Fibroblast of mammary gland (primary cell): ENCODE results near the gene CAGE1.
A peak's percentile ranks its signal among the peaks of the same experiment; 100 is the strongest.
"Not testable (repeated sequence)": the region's sequence is repeated elsewhere in the genome, so short reads cannot be mapped to it uniquely, and the experiment has no call there.

Experiments used
- DNase-seq: peaks from one replicate; pipeline ENCODE4 v3.0.0-alpha.2; 2010; ENCODE audit warnings: low read depth
- H3K4me3 ChIP-seq: 2 replicates; pipeline ENCODE4 v1.5.1; 2011; ENCODE audit warnings: low read depth, mild to moderate bottlenecking, low read length, moderate library complexity; ENCODE audit not compliant: control insufficient read depth
- TF ChIP-seq, protein P1 (sequence below): conservative IDR thresholded peaks from 2 replicates; pipeline ENCODE4 v1.5.1; 2011; ENCODE audit warnings: low read depth, low read length, inconsistent platforms; ENCODE audit not compliant: control insufficient read depth, insufficient read depth

The CAGE1 gene

GRCh38 chr6:7339007-7339732 lies 50.4 kb downstream of the CAGE1 start:
- TF ChIP-seq, protein P1, sequence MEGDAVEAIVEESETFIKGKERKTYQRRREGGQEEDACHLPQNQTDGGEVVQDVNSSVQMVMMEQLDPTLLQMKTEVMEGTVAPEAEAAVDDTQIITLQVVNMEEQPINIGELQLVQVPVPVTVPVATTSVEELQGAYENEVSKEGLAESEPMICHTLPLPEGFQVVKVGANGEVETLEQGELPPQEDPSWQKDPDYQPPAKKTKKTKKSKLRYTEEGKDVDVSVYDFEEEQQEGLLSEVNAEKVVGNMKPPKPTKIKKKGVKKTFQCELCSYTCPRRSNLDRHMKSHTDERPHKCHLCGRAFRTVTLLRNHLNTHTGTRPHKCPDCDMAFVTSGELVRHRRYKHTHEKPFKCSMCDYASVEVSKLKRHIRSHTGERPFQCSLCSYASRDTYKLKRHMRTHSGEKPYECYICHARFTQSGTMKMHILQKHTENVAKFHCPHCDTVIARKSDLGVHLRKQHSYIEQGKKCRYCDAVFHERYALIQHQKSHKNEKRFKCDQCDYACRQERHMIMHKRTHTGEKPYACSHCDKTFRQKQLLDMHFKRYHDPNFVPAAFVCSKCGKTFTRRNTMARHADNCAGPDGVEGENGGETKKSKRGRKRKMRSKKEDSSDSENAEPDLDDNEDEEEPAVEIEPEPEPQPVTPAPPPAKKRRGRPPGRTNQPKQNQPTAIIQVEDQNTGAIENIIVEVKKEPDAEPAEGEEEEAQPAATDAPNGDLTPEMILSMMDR: peak; percentile 32
- peak; percentile 24 for DNase-seq

GRCh38 chr6:7338031-7338430 lies 51.5 kb downstream of the CAGE1 start:
- TF ChIP-seq, protein P1: no peak
- peak; percentile 45 for DNase-seq
- H3K4me3 ChIP-seq: no peak overlapping the region

More at GRCh38 chr6:7339007-7339732, 50.4 kb downstream of the CAGE1 start:
- H3K4me3 ChIP-seq: not testable (repeated sequence)

DNA sequence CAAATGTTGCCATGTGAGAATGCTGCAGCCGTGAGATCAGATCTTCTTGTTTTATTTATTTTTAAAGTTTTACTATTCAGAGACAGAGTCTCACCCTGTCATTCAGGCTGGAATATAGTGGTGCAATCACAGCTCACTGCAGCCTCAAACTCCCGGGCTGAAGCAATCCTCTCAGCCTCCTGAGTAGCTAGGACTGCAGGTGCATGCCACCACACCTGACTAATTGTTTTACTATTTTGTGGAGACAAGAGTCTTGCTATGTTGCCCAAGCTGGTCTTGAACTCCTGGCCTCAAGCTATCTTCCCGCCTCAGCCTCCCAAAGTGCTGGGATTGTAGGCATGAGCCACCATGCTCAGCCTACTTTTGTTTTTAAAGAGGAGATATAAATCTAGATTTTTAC lies 54.0 kb downstream of the CAGE1 start:
- no peak overlapping the region for H3K4me3 ChIP-seq
- DNase-seq: no peak
- TF ChIP-seq, protein P1: no peak

GRCh38 chr6:7334685-7335084 lies 54.9 kb downstream of the CAGE1 start:
- no peak for DNase-seq
- TF ChIP-seq, protein P1: no peak
- H3K4me3 ChIP-seq: no peak overlapping the region

DNA sequence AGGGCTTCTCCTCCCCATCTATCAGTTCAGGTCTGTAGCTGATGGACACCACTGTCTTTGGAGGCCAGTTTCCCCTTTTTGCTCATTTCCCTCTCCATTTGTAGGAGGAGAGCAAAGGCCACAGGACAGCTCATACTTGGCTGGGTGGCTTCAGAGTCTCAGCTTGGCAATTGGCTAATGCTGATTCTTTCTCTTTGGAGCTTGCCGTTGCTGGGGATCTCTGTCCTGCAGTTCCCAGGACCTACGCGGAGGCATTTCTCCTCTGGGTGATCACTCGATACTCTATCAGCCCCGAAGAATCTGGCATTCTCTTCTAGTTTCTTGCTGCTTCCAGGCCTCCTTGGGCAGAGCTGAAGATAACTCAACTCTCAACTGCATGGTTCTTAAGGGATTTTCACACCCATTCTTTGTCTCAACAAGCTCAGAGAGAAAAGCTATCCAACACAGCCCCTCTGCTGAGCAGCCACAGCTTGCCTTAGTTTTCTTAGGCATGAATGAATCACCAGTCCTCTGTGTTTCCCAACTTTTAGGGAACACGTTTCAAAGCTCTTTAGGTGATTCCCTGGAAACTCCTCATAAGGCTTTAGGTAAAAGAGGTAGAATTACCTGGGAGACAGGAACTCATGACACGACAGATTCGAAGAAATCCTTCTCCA lies 57.3 kb downstream of the CAGE1 start:
- TF ChIP-seq, protein P1: no peak

GRCh38 chr6:7331452-7331851 lies 58.1 kb downstream of the CAGE1 start:
- no peak for DNase-seq
- TF ChIP-seq, protein P1: no peak
- H3K4me3 ChIP-seq: no peak overlapping the region

More for the DNA sequence above, 57.3 kb downstream of the CAGE1 start:
- peak; percentile 67 for DNase-seq
- H3K4me3 ChIP-seq: no peak overlapping the region

DNA sequence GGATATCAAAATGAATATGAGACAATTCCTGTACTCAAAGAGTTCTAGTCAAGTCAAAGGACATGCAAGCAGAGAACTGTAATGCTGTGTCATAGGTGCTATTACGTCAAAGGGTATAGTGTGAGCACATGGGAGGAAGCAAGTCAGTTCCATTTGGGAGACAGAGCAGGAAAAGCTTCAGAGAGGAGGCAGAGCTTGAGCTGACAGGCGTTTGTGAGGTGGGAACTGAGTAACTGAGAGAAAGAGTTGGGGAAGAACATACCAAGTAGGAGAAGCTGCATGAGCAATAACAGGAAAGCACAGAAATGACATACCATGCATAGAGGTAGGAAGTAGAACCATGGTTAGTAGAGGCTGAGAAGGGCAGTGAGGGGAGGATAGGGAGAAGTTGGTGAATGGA lies 61.3 kb downstream of the CAGE1 start:
- no peak for DNase-seq
- TF ChIP-seq, protein P1: no peak
- H3K4me3 ChIP-seq: no peak overlapping the region
